ENCODE results near the gene MAP1LC3A. TPM values are rescaled to one million over a fixed set of nuclear protein-coding genes. Genes with fewer than 3 reads are reported as not detected.
A peak's percentile ranks its signal among the peaks of the same experiment; 100 is the strongest.
"Not testable (repeated sequence)": the region's sequence is repeated elsewhere in the genome, so short reads cannot be mapped to it uniquely, and the experiment has no call there.

MAP1LC3A gene
- 8.6 TPM for polyA plus RNA-seq

GRCh38 chr20:34558320-34559218 is at the start of gene MAP1LC3A:
Gene MAP1LC3A, plus strand, starts transcription at chr20:34558718. Its CDS starts 151 bp downstream, at chr20:34558869.
- H3K4me3 Mint-ChIP-seq, result peak within 1 kb of the TSS; percentile 68 to 95 (median 88)
- peak within 1 kb of the TSS; percentile 92 to 99 (median 96) for H3K27ac Mint-ChIP-seq
- no peaks in the 10 kb centered on the region for H3K27me3 Mint-ChIP-seq
- no peaks in the 10 kb centered on the region for H3K9me3 Mint-ChIP-seq
- peaks cover 4 to 13% (median 10%) of the 10 kb centered on the region in 3 donors for H3K4me1 Mint-ChIP-seq
- no peaks in the 10 kb centered on the region for H3K36me3 Mint-ChIP-seq

GRCh38 chr20:34510575-34510974 is 47.9 kb upstream of the MAP1LC3A start:
- Mint-ChIP-seq H3K4me3 (no peak overlapping the region), H3K9me3 (no peaks in the 10 kb centered on the region), H3K4me1 (peaks cover 14 to 23% (median 18%) of the 10 kb centered on the region in 3 donors), H3K36me3 (no peaks in the 10 kb centered on the region), H3K27ac (peak overlapping the region in 1 of 3 donors; percentile 78), H3K27me3 (no peaks in the 10 kb centered on the region)

GRCh38 chr20:34511891-34512265 is 46.6 kb upstream of the MAP1LC3A start:
- peak overlapping the region in 1 of 4 donors; percentile 69 for H3K4me3 Mint-ChIP-seq
- no peaks in the 10 kb centered on the region for H3K9me3 Mint-ChIP-seq
- H3K4me1 Mint-ChIP-seq, result peaks cover 20 to 23% (median 22%) of the 10 kb centered on the region in 3 donors
- no peaks in the 10 kb centered on the region for H3K36me3 Mint-ChIP-seq
- H3K27me3 Mint-ChIP-seq, result no peaks in the 10 kb centered on the region
- H3K27ac Mint-ChIP-seq, result peak overlapping the region in 1 of 3 donors; percentile 53

- Mint-ChIP-seq H3K36me3 (no peaks in the 10 kb centered on the region), H3K4me1 (peaks cover 20 to 23% (median 22%) of the 10 kb centered on the region in 3 donors), H3K4me3 (peak overlapping the region in 2 of 4 donors; percentile 52 to 69), H3K9me3 (no peaks in the 10 kb centered on the region), H3K27ac (peak overlapping the region; percentile 53 to 89 (median 82)), H3K27me3 (no peaks in the 10 kb centered on the region)
These were observed 46.1 kb upstream of the MAP1LC3A start for GRCh38 chr20:34512266-34512954.

- peak overlapping the region; percentile 53 to 89 (median 82) for H3K27ac Mint-ChIP-seq
- H3K36me3 Mint-ChIP-seq, result no peaks in the 10 kb centered on the region
- no peaks in the 10 kb centered on the region for H3K9me3 Mint-ChIP-seq
- peaks cover 24 to 26% (median 25%) of the 10 kb centered on the region in 3 donors for H3K4me1 Mint-ChIP-seq
- H3K4me3 Mint-ChIP-seq, result peak overlapping the region in 3 of 4 donors; percentile 47 to 69 (median 61)
- H3K27me3 Mint-ChIP-seq, result no peaks in the 10 kb centered on the region
These were observed 45.5 kb upstream of the MAP1LC3A start for GRCh38 chr20:34512955-34513419.

- not testable (repeated sequence) for H3K36me3 Mint-ChIP-seq, H3K27ac Mint-ChIP-seq, H3K27me3 Mint-ChIP-seq, H3K9me3 Mint-ChIP-seq
- H3K4me1 Mint-ChIP-seq, result peaks cover 30 to 34% (median 32%) of the 10 kb centered on the region in 3 donors
- H3K4me3 Mint-ChIP-seq, result peak overlapping the region in 3 of 4 donors; percentile 60 to 100 (median 99)
These were observed 44.5 kb upstream of the MAP1LC3A start for GRCh38 chr20:34514034-34514433.

- peak overlapping the region; percentile 98 to 100 (median 99) for H3K4me3 Mint-ChIP-seq
- no peaks in the 10 kb centered on the region for H3K9me3 Mint-ChIP-seq
- peaks cover 30 to 39% (median 32%) of the 10 kb centered on the region in 3 donors for H3K4me1 Mint-ChIP-seq
- no peaks in the 10 kb centered on the region for H3K36me3 Mint-ChIP-seq
- no peaks in the 10 kb centered on the region for H3K27me3 Mint-ChIP-seq
- peak overlapping the region; percentile 95 to 99 (median 97) for H3K27ac Mint-ChIP-seq
These were observed 43.5 kb upstream of the MAP1LC3A start for GRCh38 chr20:34514897-34515483.

GRCh38 chr20:34515484-34516246 is 42.9 kb upstream of the MAP1LC3A start:
- no peaks in the 10 kb centered on the region for H3K9me3 Mint-ChIP-seq
- H3K4me1 Mint-ChIP-seq, result peaks cover 30 to 42% (median 32%) of the 10 kb centered on the region in 3 donors
- H3K36me3 Mint-ChIP-seq, result no peaks in the 10 kb centered on the region
- H3K27ac Mint-ChIP-seq, result peak overlapping the region; percentile 95 to 99 (median 97)
- no peaks in the 10 kb centered on the region for H3K27me3 Mint-ChIP-seq
- H3K4me3 Mint-ChIP-seq, result peak overlapping the region; percentile 98 to 100 (median 99)

GRCh38 chr20:34516247-34517113 is 42.0 kb upstream of the MAP1LC3A start, which contains the start of gene DYNLRB1:
Gene DYNLRB1, plus strand, starts transcription at chr20:34516422. Its CDS starts 37 bp downstream, at chr20:34516459.
- Mint-ChIP-seq H3K9me3 (no peaks in the 10 kb centered on the region), H3K4me3 (peak within 1 kb of the TSS; percentile 98 to 100 (median 99)), H3K27me3 (no peaks in the 10 kb centered on the region), H3K27ac (peak within 1 kb of the TSS; percentile 95 to 99 (median 97)), H3K4me1 (peaks cover 30 to 46% (median 33%) of the 10 kb centered on the region in 3 donors), H3K36me3 (no peaks in the 10 kb centered on the region)

- peaks cover 33 to 48% (median 36%) of the 10 kb centered on the region in 3 donors for H3K4me1 Mint-ChIP-seq
- H3K36me3 Mint-ChIP-seq, result no peaks in the 10 kb centered on the region
- no peaks in the 10 kb centered on the region for H3K9me3 Mint-ChIP-seq
- no peaks in the 10 kb centered on the region for H3K27me3 Mint-ChIP-seq
- peak overlapping the region; percentile 95 to 99 (median 97) for H3K27ac Mint-ChIP-seq
- H3K4me3 Mint-ChIP-seq, result peak overlapping the region; percentile 98 to 100 (median 99)
These were observed 41.4 kb upstream of the MAP1LC3A start for GRCh38 chr20:34517114-34517505.

- H3K27ac Mint-ChIP-seq, result peak overlapping the region in 1 of 3 donors; percentile 92
- not testable (repeated sequence) for H3K9me3 Mint-ChIP-seq
These were observed 39.7 kb upstream of the MAP1LC3A start for GRCh38 chr20:34518863-34519262.

GRCh38 chr20:34519841-34520240 is 38.7 kb upstream of the MAP1LC3A start:
- not testable (repeated sequence) for H3K9me3 Mint-ChIP-seq, H3K27me3 Mint-ChIP-seq, H3K36me3 Mint-ChIP-seq
- H3K27ac Mint-ChIP-seq, result peak overlapping the region in 1 of 3 donors; percentile 39
- peaks cover 20 to 43% (median 41%) of the 10 kb centered on the region in 3 donors for H3K4me1 Mint-ChIP-seq
- H3K4me3 Mint-ChIP-seq, result peak overlapping the region in 1 of 4 donors; percentile 72

More at GRCh38 chr20:34518863-34519262, 39.7 kb upstream of the MAP1LC3A start:
- H3K4me3 Mint-ChIP-seq, result peak overlapping the region in 3 of 4 donors; percentile 3 to 89 (median 89)
- H3K4me1 Mint-ChIP-seq, result peaks cover 23 to 47% (median 40%) of the 10 kb centered on the region in 3 donors
- H3K36me3 Mint-ChIP-seq, H3K27me3 Mint-ChIP-seq: not testable (repeated sequence)
